MCF 10A (cell line): ENCODE data around the gene SUSD3. TPM values are rescaled to one million over a fixed set of nuclear protein-coding genes. Genes with fewer than 3 reads are reported as not detected.

ENCODE experiments used
- BruUV-seq: library from RNA; stranded (reverse); fragments of 400-500 nt; replicated peaks from 2 replicates; lab custom pipeline; 2021; lab: Mats Ljungman, UMichigan
- CTCF ChIA-PET: fragments of 300-600 bp; sonication (Branson Sonifier 250); formaldehyde crosslinking; extraction: SDS; loops from one replicate; lab custom pipeline; 2021; ENCODE audit warnings: antibody characterized with exemption, inconsistent platforms; lab: Yijun Ruan, JAX
- POLR2A ChIA-PET: fragments of 300-600, 350-650 bp; sonication (Branson Sonifier 250); formaldehyde crosslinking; extraction: SDS; loops from one replicate; lab custom pipeline; 2020; ENCODE audit warnings: antibody characterized with exemption, inconsistent platforms; lab: Yijun Ruan, JAX
- DNase-seq: peaks from one replicate; pipeline ENCODE4 v3.0.0-alpha.2; 2018; ENCODE audit not compliant: unreplicated experiment
- H3K27ac Mint-ChIP-seq: one replicate; pipeline ENCODE4 v1.8.0; 2022; ENCODE audit warnings: mild to moderate bottlenecking, low read depth, mixed read lengths; ENCODE audit not compliant: unreplicated experiment
- H3K27me3 Mint-ChIP-seq: one replicate; pipeline ENCODE4 v1.8.0; 2022; ENCODE audit warnings: mixed read lengths; ENCODE audit not compliant: insufficient read depth, unreplicated experiment
- H3K36me3 Mint-ChIP-seq: one replicate; pipeline ENCODE4 v1.8.0; 2022; ENCODE audit warnings: mild to moderate bottlenecking, moderate library complexity, mixed read lengths; ENCODE audit not compliant: insufficient read depth, unreplicated experiment
- H3K4me1 Mint-ChIP-seq: one replicate; pipeline ENCODE4 v1.8.0; 2022; ENCODE audit warnings: mixed read lengths; ENCODE audit not compliant: insufficient read depth, unreplicated experiment
- H3K4me3 Mint-ChIP-seq: one replicate; pipeline ENCODE4 v1.8.0; 2022; ENCODE audit warnings: mild to moderate bottlenecking, moderate library complexity, mixed read lengths; ENCODE audit not compliant: unreplicated experiment
- H3K9me3 Mint-ChIP-seq: one replicate; pipeline ENCODE4 v1.8.0; 2022; ENCODE audit warnings: mixed read lengths; ENCODE audit not compliant: unreplicated experiment
- intact Hi-C: fragments of 100-400 bp; cut with micrococcal nuclease; formaldehyde crosslinking; loops from 2 replicates; pipeline ENCODE4 v1.14.1; 2022
- total RNA-seq: library from RNA; stranded (reverse); gene quantifications from 2 replicates; pipeline ENCODE4 v1.2.3, GENCODE V29; 2022
- TF ChIP-seq, protein P1 (sequence below): fragments of 200-600 bp; IDR thresholded peaks from one replicate; pipeline ENCODE4 v1.8.0; 2022; ENCODE audit warnings: antibody characterized with exemption, mild to moderate bottlenecking; ENCODE audit not compliant: unreplicated experiment

Gene SUSD3
- total RNA-seq, 1 experiment from 2014 or later = not detected

DNA sequence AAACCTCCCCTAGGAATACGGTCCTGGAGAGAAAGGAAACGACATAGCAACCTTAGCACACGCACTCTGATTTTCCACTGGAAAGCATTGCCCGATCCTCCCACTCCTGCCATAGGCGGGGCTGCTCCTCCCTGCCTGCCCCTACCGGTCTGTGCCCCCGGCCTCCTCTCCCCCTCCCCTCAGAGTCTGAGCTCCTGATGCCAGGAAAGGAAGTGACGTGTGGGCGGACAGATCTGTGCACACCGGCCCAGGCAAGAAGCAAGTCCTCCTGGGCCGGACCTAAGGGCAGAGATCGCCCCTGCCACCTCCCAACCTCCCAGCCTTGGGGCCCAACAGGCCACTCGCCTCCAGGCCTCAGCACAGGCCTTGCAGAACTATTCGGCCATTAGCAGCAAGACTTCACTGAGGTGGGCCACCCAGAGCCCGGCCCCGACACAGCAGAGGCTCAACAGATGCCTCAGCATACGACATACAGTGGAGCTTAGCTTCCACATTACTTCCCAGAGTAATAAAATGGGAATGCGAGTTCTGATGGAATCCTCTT lies 68.4 kb downstream of the SUSD3 start:
- ChIA-PET POLR2A (no interaction called here), CTCF (interaction anchor here (0.5 to 1.0 kb wide), 4 partner anchors 18 to 887 kb away, joined by 3 to 4 read pairs (median 3); no protein-coding TSS in a partner anchor)
- no peaks in the 10 kb centered on the region for H3K9me3 Mint-ChIP-seq
- no TSS peak for BruUV-seq
- H3K27ac Mint-ChIP-seq = no peak overlapping the region
- peaks cover 7% of the 10 kb centered on the region for H3K4me1 Mint-ChIP-seq
- TF ChIP-seq, protein P1, sequence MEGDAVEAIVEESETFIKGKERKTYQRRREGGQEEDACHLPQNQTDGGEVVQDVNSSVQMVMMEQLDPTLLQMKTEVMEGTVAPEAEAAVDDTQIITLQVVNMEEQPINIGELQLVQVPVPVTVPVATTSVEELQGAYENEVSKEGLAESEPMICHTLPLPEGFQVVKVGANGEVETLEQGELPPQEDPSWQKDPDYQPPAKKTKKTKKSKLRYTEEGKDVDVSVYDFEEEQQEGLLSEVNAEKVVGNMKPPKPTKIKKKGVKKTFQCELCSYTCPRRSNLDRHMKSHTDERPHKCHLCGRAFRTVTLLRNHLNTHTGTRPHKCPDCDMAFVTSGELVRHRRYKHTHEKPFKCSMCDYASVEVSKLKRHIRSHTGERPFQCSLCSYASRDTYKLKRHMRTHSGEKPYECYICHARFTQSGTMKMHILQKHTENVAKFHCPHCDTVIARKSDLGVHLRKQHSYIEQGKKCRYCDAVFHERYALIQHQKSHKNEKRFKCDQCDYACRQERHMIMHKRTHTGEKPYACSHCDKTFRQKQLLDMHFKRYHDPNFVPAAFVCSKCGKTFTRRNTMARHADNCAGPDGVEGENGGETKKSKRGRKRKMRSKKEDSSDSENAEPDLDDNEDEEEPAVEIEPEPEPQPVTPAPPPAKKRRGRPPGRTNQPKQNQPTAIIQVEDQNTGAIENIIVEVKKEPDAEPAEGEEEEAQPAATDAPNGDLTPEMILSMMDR = no peak
- H3K4me3 Mint-ChIP-seq = no peak overlapping the region
- peaks cover 67% of the 10 kb centered on the region for H3K36me3 Mint-ChIP-seq
- intact Hi-C loops = no loop called here
- H3K27me3 Mint-ChIP-seq = no peaks in the 10 kb centered on the region
- no peak for DNase-seq

GRCh38 chr9:93127395-93127911 lies 69.0 kb downstream of the SUSD3 start:
- POLR2A ChIA-PET = no interaction called here
- no TSS peak for BruUV-seq

DNA sequence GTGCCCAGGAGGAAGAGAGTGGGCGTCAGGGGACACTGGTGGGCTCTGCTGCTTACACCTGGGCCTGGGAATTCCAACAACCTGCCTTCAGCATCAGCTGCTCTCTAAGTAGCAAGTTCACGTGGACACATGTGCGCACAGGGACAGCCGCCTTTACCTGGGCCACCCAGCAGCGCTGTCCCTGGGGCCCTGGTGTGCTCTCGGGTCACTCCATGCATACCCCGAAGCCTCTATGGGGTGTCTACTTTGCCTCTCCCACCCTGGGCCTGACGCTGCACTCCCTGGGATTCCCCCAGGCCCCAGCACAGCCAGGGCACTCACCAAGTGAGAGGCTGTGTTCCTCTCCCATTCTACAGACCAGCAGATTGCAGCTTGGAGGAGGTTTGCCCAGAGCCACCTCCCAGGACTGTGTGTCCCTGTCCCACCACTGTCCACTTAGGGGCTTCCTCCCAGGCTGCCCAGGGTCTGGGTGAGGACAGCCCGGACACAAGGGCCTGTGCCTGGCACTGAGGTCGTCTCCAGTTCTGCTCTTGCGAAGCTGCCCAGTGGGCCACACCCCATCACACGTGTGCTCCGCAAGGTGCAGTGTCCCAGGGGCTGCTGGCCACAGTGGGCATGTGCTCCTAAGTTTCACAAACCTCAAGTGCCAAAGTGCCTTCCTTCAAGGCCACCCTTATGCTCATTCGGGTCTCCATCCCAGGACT lies 69.7 kb downstream of the SUSD3 start:
- Mint-ChIP-seq H3K27me3 (no peaks in the 10 kb centered on the region), H3K27ac (peak overlapping the region; percentile 22), H3K4me1 (peaks cover 18% of the 10 kb centered on the region), H3K9me3 (no peaks in the 10 kb centered on the region), H3K4me3 (no peak overlapping the region), H3K36me3 (peaks cover 61% of the 10 kb centered on the region)
- intact Hi-C loops = no loop called here
- POLR2A ChIA-PET = no interaction called here
- no TSS peak for BruUV-seq
- CTCF ChIA-PET = interaction anchor here (1.0 kb wide), 1 partner anchor 19 kb away, joined by 4 read pairs; no protein-coding TSS in a partner anchor
- TF ChIP-seq, protein P1 = no peak
- no peak for DNase-seq

More at GRCh38 chr9:93127395-93127911, 69.0 kb downstream of the SUSD3 start:
- Mint-ChIP-seq H3K4me1 (peaks cover 13% of the 10 kb centered on the region), H3K27ac (no peak overlapping the region), H3K27me3 (no peaks in the 10 kb centered on the region), H3K36me3 (peaks cover 67% of the 10 kb centered on the region), H3K4me3 (no peak overlapping the region), H3K9me3 (no peaks in the 10 kb centered on the region)
- CTCF ChIA-PET = interaction anchor here (0.5 to 1.0 kb wide), 4 partner anchors 19 to 886 kb away, joined by 3 to 4 read pairs (median 3); no protein-coding TSS in a partner anchor
- TF ChIP-seq, protein P1 = no peak
- intact Hi-C loops = no loop called here
- DNase-seq = no peak

- ChIA-PET CTCF (interaction anchor here (0.9 to 1.8 kb wide), 5 partner anchors 10 to 171 kb away, joined by 3 to 6 read pairs (median 3); no protein-coding TSS in a partner anchor), POLR2A (interaction anchor here (1.3 kb wide), 1 partner anchor 9 kb away, joined by 5 read pairs; no protein-coding TSS in a partner anchor)
- H3K27me3 Mint-ChIP-seq = no peaks in the 10 kb centered on the region
- intact Hi-C loops = no loop called here
- TF ChIP-seq, protein P1 = no peak
- H3K36me3 Mint-ChIP-seq = peaks cover 55% of the 10 kb centered on the region
- peaks cover 18% of the 10 kb centered on the region for H3K4me1 Mint-ChIP-seq
- peak overlapping the region; percentile 22 for H3K27ac Mint-ChIP-seq
- DNase-seq = no peak
- H3K4me3 Mint-ChIP-seq = no peak overlapping the region
- H3K9me3 Mint-ChIP-seq = no peaks in the 10 kb centered on the region
- BruUV-seq = no TSS peak
These were observed 70.3 kb downstream of the SUSD3 start for GRCh38 chr9:93128715-93129224.
